IPS-15b (cell line): ENCODE data around the gene CCDC90B.

ENCODE experiments used
- H3K27me3 ChIP-seq: one replicate; pipeline ENCODE4 v1.6.1; 2013; ENCODE audit warnings: low read length; ENCODE audit not compliant: control insufficient read depth, insufficient read depth
- H3K36me3 ChIP-seq: one replicate; pipeline ENCODE4 v1.6.1; 2013; ENCODE audit warnings: low read length; ENCODE audit not compliant: control insufficient read depth, insufficient read depth
- H3K4me1 ChIP-seq: one replicate; pipeline ENCODE4 v1.6.1; 2013; ENCODE audit warnings: mild to moderate bottlenecking, low read length; ENCODE audit not compliant: control insufficient read depth, insufficient read depth
- H3K4me3 ChIP-seq: one replicate; pipeline ENCODE4 v1.5.1; 2013; ENCODE audit warnings: low read depth, low read length
- H3K9ac ChIP-seq: one replicate; pipeline ENCODE4 v1.6.1; 2013; ENCODE audit warnings: low read depth, mild to moderate bottlenecking, low read length
- H3K9me3 ChIP-seq: one replicate; pipeline ENCODE4 v1.6.1; 2013; ENCODE audit warnings: mild to moderate bottlenecking, low read length; ENCODE audit not compliant: control insufficient read depth, insufficient read depth

CCDC90B gene

GRCh38 chr11:83220260-83220659, 65.9 kb downstream of the CCDC90B start:
- Histone ChIP-seq H3K36me3 (no peaks in the 10 kb centered on the region), H3K27me3 (no peaks in the 10 kb centered on the region), H3K4me1 (no peaks in the 10 kb centered on the region), H3K9me3 (no peaks in the 10 kb centered on the region), H3K9ac (no peak overlapping the region), H3K4me3 (no peak overlapping the region)

GRCh38 chr11:83219095-83219494, 67.1 kb downstream of the CCDC90B start:
- H3K27me3 ChIP-seq: no peaks in the 10 kb centered on the region
- H3K9ac ChIP-seq: no peak overlapping the region
- no peaks in the 10 kb centered on the region for H3K9me3 ChIP-seq
- no peaks in the 10 kb centered on the region for H3K4me1 ChIP-seq
- H3K4me3 ChIP-seq: no peak overlapping the region
- H3K36me3 ChIP-seq: no peaks in the 10 kb centered on the region
